SU-DHL-6 (cell line): ENCODE results near the gene UGT1A10.

Experiments used
- H2AFZ ChIP-seq: fragments of 200-600 bp; sonication (generic); 2 replicates; pipeline ENCODE4 v1.6.1; 2014; ENCODE audit warnings: low read depth, mild to moderate bottlenecking, moderate library complexity, mixed read lengths, antibody characterized with exemption, low read length; ENCODE audit not compliant: severe bottlenecking
- H3F3A ChIP-seq: fragments of 200-600 bp; shearing (Covaris generic); 2 replicates; pipeline ENCODE4 v1.6.0; 2016; ENCODE audit warnings: antibody characterized with exemption, mild to moderate bottlenecking; ENCODE audit not compliant: insufficient read depth
- H3K27ac ChIP-seq: fragments of 200-600 bp; sonication (generic); 2 replicates; pipeline ENCODE4 v1.5.1; 2016; ENCODE audit warnings: low read depth, mild to moderate bottlenecking, low read length, moderate library complexity, mixed read lengths
- H3K27me3 ChIP-seq: fragments of 200-600 bp; sonication (generic), shearing (Covaris generic); 2 replicates; pipeline ENCODE4 v1.6.0; 2014; ENCODE audit warnings: mild to moderate bottlenecking, low read length
- H3K36me3 ChIP-seq: fragments of 200-600 bp; sonication (generic); 2 replicates; pipeline ENCODE4 v1.6.1; 2014; ENCODE audit warnings: mild to moderate bottlenecking, low read length, mixed read lengths
- H3K4me2 ChIP-seq: fragments of 300-600, 200-600 bp; shearing (Covaris generic), sonication (generic); 2 replicates; pipeline ENCODE4 v1.6.0; 2014; ENCODE audit warnings: low read length, low read depth, mild to moderate bottlenecking; ENCODE audit not compliant: poor library complexity, severe bottlenecking
- H3K4me3 ChIP-seq: fragments of 200-600 bp; sonication (generic); 2 replicates; pipeline ENCODE4 v1.5.1; 2014; ENCODE audit warnings: antibody characterized with exemption, low read length, mild to moderate bottlenecking, mixed read lengths; ENCODE audit not compliant: insufficient read depth, poor library complexity, severe bottlenecking
- H3K79me2 ChIP-seq: fragments of 200-600 bp; sonication (generic); 2 replicates; pipeline ENCODE4 v1.6.1; 2014; ENCODE audit warnings: mild to moderate bottlenecking, low read length, moderate library complexity; ENCODE audit not compliant: insufficient read depth
- H3K9ac ChIP-seq: fragments of 200-600 bp; sonication (generic); 2 replicates; pipeline ENCODE4 v1.7.0; 2014; ENCODE audit warnings: mild to moderate bottlenecking, low read length
- H3K9me2 ChIP-seq: fragments of 200-600 bp; sonication (generic); replicated peaks from 2 replicates; pipeline ENCODE4 v1.6.1; 2014; ENCODE audit warnings: low read length; ENCODE audit not compliant: insufficient read depth
- H3K9me3 ChIP-seq: fragments of 200-600 bp; sonication (generic); 2 replicates; pipeline ENCODE4 v1.6.1; 2014; ENCODE audit warnings: low read length, mixed read lengths; ENCODE audit not compliant: insufficient read depth
- H4K20me1 ChIP-seq: fragments of 200-600 bp; sonication (generic); 2 replicates; pipeline ENCODE4 v1.6.1; 2014; ENCODE audit warnings: low read depth, mild to moderate bottlenecking, antibody characterized with exemption, low read length, moderate library complexity, mixed read lengths
- EZH2phosphoT487 ChIP-seq: fragments of 200-600 bp; sonication (generic), shearing (Covaris generic); conservative IDR thresholded peaks from 2 replicates; pipeline ENCODE4 v1.6.1; 2018; ENCODE audit warnings: mild to moderate bottlenecking, antibody characterized with exemption, low read length, moderate library complexity, mixed read lengths
- TF ChIP-seq, protein P1 (sequence below): fragments of 200-600 bp; sonication (generic); IDR thresholded peaks from one replicate; pipeline ENCODE4 v1.5.1; 2017; ENCODE audit warnings: antibody characterized with exemption, mild to moderate bottlenecking, low read length, moderate library complexity; ENCODE audit not compliant: insufficient read depth, poor library complexity, severe bottlenecking

Gene UGT1A10

DNA sequence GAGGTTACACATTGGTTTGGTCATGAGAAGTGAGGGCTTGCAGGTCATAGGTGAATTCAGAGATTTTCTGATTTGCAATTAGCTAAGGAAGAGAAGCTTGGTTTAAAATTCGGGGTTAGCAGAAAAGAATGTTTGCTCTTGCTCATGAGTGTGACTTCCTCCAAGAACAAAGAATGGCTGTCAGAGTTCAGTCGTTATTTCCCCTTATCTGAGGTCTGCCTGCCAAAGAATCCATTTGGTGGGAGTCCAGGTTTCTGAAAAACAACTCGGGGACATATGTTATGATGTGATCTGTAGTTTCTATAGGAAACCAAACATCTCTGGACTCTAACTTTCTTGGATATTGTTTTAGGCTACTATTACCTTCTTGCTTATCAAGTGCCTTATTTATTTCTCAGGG, 53.3 kb downstream of the UGT1A10 start:
- no peaks in the 10 kb centered on the region for H3K9me3 ChIP-seq
- H3K27me3 ChIP-seq: no peaks in the 10 kb centered on the region
- no peak overlapping the region for H2AFZ ChIP-seq
- no peak overlapping the region for H3K4me2 ChIP-seq
- no peaks in the 10 kb centered on the region for H3K9me2 ChIP-seq
- TF ChIP-seq, protein P1, sequence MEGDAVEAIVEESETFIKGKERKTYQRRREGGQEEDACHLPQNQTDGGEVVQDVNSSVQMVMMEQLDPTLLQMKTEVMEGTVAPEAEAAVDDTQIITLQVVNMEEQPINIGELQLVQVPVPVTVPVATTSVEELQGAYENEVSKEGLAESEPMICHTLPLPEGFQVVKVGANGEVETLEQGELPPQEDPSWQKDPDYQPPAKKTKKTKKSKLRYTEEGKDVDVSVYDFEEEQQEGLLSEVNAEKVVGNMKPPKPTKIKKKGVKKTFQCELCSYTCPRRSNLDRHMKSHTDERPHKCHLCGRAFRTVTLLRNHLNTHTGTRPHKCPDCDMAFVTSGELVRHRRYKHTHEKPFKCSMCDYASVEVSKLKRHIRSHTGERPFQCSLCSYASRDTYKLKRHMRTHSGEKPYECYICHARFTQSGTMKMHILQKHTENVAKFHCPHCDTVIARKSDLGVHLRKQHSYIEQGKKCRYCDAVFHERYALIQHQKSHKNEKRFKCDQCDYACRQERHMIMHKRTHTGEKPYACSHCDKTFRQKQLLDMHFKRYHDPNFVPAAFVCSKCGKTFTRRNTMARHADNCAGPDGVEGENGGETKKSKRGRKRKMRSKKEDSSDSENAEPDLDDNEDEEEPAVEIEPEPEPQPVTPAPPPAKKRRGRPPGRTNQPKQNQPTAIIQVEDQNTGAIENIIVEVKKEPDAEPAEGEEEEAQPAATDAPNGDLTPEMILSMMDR: no peak
- TF ChIP-seq EZH2phosphoT487: no peak
- H3K27ac ChIP-seq: no peak overlapping the region
- H3F3A ChIP-seq: no peaks in the 10 kb centered on the region
- no peak overlapping the region for H3K4me3 ChIP-seq
- H4K20me1 ChIP-seq: no peaks in the 10 kb centered on the region
- H3K36me3 ChIP-seq: no peaks in the 10 kb centered on the region
- no peak overlapping the region for H3K9ac ChIP-seq
- H3K79me2 ChIP-seq: no peaks in the 10 kb centered on the region

DNA sequence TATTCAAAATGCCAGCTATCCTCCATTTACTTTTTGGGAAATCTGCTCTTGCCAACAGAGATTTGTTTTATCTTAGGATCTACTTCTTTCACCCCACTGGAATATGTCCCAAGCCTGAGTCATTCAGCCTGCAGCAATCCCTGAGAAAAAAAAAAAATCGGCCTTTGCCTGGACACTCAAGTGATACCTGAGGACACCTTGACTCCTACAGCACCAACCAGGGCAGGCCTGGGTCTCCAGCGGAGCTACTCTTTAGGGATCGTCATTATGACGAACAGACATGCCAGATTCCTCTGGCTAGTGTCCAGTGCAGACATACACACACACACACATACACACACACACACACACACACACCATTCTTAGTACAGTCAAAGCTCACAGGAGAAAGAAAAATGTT, 54.2 kb downstream of the UGT1A10 start:
- no peaks in the 10 kb centered on the region for H3K36me3 ChIP-seq
- H3F3A ChIP-seq: no peaks in the 10 kb centered on the region
- no peak overlapping the region for H3K4me2 ChIP-seq
- H3K9ac ChIP-seq: no peak overlapping the region
- no peaks in the 10 kb centered on the region for H3K9me3 ChIP-seq
- TF ChIP-seq, protein P1: no peak
- no peak for TF ChIP-seq EZH2phosphoT487
- H3K27ac ChIP-seq: no peak overlapping the region
- H2AFZ ChIP-seq: no peak overlapping the region
- no peaks in the 10 kb centered on the region for H4K20me1 ChIP-seq
- no peak overlapping the region for H3K4me3 ChIP-seq
- H3K27me3 ChIP-seq: no peaks in the 10 kb centered on the region
- H3K79me2 ChIP-seq: no peaks in the 10 kb centered on the region
- no peaks in the 10 kb centered on the region for H3K9me2 ChIP-seq

DNA sequence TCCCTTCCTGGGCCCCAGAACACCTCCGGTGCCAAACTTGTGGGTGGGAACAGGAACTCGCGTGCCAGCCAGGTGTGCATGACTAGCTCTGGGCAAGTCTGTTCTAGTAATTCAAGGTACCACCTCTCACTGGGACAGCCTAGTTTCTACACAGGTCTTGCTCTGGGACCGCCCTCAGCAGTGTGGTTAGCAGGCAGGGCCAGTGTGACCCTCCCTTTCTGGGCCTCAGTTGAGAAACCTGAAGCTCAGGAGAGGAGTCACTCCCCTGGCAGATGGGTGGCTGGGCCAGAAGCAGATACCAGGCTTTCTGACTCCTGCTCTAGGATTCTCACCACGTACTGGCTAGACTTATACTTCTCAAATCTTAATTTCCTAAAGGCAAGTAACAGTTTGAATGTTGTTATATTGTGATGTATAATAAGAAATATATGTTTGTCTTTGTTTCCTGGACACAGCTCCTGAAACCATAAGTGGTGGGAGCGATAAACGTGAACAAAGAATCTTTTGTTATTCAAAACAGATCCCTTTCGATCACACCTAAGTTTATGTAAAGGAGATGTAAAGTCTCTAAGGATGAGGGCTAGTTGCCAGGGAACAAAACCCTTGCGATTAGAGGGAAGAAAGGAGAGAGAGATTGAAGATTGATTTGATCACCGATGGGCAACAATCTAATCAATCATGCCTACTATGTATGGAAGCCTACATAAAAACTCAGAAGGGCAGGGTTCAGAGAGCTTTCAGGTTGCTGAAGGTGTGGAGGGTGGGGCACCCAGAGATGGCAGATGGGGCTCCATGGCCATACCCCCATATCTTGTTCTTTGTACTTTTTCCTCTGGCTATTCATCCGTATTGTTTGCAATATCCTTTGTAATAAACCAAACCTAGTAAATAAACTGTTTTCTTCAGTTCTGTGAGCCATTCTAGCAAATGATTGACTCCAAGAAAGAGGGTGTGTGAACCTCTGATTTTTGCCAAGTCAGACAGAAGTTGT, 55.5 kb downstream of the UGT1A10 start:
- Histone ChIP-seq H2AFZ (no peak overlapping the region), H3K4me3 (no peak overlapping the region), H3K27me3 (no peaks in the 10 kb centered on the region), H3K9ac (no peak overlapping the region), H3F3A (no peaks in the 10 kb centered on the region), H3K36me3 (no peaks in the 10 kb centered on the region), H3K9me3 (no peaks in the 10 kb centered on the region), H4K20me1 (no peaks in the 10 kb centered on the region), H3K9me2 (no peaks in the 10 kb centered on the region), H3K79me2 (no peaks in the 10 kb centered on the region), H3K27ac (no peak overlapping the region), H3K4me2 (no peak overlapping the region)
- TF ChIP-seq, protein P1: no peak
- no peak for TF ChIP-seq EZH2phosphoT487
